ENCODE results near the gene ACO1. TPM values are rescaled to one million over a fixed set of nuclear protein-coding genes. Genes with fewer than 3 reads are reported as not detected.

The ACO1 gene
- total RNA-seq, 2 experiments from 2014 or later: 15.8 to 16.8 TPM

DNA sequence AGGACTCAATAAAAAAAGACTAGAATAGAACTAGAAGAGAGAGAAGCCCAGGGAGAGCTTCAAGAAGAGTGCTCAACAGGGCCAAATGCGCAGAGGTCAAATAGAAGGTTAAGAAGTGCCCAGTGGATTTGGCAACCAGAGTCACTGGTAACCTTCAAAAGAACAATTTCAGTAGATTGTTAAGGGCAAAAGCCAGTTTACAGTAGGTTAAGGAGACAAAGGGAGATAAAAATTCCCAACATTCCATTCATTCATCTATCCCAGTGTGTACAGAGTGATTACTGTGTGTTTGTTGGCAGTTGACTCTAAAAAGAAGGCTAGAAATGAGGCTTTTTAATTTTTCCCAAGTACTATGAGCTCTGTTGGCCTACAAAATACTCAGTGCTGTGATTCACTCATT is 72.1 kb downstream of the ACO1 start:
- CTCF ChIA-PET: interaction anchor here (1.5 kb wide), 1 partner anchor 116 kb away, joined by 4 read pairs; no protein-coding TSS in a partner anchor

DNA sequence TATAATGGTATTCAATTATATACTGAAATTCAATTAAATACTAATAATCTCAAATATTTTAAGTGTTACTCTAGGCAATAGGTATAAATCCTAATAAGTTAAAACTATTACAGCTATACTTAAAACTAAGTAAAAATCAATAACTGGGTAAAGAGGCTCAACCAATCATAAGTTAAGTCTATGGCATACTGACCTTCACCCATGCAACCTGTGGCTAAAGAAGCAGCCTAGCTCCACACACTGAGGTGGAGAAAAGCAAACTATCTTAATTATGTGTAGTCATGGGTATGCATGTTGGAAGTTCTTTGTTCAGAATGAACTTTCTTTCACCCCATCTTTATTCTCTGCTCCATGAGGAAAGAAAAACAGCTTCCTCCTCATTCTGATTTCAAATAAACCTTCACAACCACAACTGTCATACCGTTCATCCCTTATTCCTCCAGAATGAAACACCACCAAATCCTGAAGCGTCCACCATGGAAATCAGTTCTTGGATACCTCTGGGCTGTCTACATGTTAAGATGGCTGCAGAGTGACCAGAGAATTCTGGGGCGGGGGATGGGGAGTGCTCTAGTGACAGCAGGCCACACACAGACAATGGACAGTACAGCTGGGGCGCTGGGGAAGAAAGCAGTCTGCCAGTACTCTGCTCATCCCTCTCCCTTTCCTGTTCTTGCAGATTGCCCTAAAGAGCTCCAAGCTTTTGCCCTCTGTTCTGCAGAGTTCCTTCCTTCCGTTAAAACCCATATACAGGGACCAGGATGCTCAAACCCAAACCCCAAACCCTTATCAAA is 79.3 kb downstream of the ACO1 start:
- POLR2A ChIA-PET: no interaction called here
- CTCF ChIA-PET: no interaction called here

More for the DNA sequence above, 72.1 kb downstream of the ACO1 start:
- POLR2A ChIA-PET: no interaction called here

DNA sequence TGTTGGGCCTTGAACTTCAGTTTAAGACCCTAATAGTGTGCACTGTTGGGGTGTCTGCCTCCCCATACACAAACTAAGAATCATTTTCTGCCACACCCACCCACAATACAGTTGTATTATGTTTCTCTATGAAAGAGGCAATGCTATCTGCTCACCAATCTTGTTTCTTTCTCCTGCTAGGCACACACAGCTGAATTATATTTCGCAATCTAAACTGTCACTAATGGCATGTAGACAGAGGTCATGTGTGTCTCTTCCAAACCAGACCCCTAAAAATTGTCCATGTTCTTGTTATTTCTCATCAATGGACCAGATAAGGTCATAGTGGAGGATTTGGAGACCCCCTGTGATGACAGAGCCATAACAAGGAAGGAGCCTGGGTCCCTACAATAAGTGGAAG is 84.3 kb downstream of the ACO1 start:
- ChIA-PET POLR2A (no interaction called here), CTCF (interaction anchor here (1.6 kb wide), 1 partner anchor 8 kb away, joined by 4 read pairs; no protein-coding TSS in a partner anchor)

DNA sequence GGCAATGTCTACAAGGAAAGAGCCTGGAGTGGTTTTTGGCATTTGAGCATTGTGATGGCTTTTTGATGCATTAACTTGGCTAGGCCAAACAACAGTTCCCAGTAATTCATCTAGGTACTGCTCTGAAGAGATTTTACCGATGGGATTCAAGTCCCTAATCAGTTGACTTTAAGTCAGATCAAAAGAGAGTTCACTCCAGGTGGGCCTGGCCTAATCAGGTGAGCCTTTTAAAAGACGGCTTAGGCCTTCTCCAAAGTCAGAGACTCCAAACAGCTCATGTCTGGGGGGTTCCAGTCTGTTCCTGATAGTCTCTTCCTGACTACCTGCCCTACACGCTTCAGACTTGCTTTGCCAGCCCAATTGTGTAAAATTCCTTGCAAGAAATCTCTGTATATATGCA is 87.9 kb downstream of the ACO1 start:
- ChIA-PET CTCF (no interaction called here), POLR2A (no interaction called here)

DNA sequence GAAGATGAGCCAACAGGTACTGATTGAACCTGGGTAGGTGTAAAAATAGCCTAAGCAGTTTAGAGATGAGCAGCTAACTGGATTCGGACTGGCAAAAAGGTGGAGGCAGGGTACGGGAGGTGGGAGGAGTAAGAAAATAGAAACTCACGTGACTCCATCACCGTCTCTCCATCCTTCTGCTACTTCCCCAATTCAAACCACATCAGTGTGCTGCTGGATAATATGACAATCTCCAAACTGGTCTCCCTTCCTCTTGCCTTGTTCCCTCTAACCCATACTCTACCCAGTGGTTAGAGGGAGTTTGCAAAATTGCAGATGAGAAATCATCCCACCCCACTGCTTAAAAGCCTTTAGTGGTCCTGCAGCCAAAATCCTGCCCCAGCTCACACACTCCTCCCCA is 98.9 kb downstream of the ACO1 start:
- POLR2A ChIA-PET: no interaction called here
- CTCF ChIA-PET: no interaction called here

DNA sequence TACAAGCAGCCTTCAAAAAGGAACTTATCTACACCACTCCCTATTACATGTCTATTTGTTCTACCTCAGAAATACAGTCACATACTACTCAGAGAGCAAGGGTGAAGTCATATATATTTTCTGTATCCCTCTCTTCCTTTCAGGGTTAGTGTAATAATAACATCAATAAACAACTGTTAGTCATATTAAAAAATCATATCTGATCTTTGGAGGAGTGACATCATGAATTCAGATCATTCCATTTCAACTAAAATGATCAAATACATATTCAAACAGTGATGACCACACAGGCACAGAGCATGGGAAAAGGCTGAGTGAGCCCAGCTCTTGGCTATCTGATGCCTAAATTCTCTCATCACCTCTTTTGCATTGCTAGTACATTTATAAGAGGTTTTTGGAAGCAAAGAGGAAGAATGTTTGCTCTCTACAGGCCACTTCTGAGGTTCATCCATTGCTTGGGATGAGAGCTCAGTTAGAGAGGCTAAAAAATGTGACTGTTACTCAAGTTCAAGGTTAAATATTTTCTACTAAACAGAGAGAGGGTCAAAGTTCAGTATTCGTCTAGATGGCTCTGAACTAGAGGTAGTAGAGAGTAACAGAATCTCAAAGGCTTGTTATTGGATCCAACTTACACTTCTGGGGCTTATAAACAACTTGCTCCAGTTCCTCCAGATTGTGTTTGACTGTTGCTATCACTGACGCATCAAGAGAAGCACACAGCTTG is 102.6 kb downstream of the ACO1 start:
- ChIA-PET CTCF (no interaction called here), POLR2A (no interaction called here)

DNA sequence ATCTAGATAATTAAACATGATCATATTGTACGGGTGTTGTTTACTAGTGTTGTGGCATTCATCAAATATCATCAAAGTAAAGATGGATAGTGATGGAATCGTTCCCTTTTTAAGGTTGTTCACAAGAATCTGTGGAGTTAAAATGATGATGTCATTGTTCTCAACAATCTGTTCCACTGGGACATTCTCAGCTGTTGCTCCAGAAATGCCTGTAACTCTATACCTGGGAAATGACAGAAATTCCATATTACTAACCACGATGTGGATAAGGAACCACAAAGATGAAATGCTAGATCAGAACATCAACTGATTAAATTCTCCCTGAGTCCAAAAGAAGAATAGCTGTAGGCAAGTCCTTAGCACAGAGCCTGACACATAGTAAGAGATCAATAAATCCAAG is 103.5 kb downstream of the ACO1 start:
- ChIA-PET CTCF (no interaction called here), POLR2A (no interaction called here)

DNA sequence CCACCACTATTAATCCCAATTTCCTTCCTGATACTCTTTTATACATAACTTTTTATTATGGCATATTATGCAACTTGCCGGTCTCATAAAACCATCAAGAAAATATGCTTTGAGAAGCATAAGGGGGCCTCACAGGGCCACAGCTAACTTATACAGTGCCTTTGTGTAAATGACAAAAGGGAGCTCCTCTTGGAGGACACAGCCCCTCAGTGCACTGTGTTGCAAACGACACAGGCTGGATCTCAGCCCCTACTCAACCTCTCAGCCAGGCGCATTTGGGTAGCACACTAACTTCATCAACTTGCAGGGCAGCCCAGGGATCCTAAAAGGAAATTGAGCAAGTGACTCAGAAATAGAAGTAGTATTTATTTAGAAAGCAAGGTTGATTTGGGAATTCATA is 106.2 kb downstream of the ACO1 start:
- POLR2A ChIA-PET: no interaction called here
- CTCF ChIA-PET: no interaction called here

DNA sequence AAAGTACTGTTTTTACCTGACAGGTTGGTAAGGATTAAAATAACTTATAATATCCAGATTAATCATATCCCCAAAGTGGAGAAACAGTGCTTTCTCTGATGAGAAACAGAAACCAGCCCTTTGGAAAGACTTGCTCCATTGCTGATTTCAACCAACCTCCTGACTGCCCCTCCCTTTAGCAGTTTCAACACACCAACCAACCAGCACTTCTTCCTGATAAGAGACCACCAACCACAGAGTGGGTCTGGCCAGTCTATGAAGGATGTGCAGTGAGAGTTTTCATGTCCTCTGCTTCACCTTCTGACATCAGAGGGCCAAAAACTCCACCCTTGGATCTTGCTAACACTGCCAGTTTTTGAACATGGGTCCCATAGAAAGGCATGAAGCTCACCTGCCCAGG is 113.5 kb downstream of the ACO1 start:
- POLR2A ChIA-PET: no interaction called here
- CTCF ChIA-PET: interaction anchor here (1.0 kb wide), 1 partner anchor 74 kb away, joined by 5 read pairs; no protein-coding TSS in a partner anchor

DNA sequence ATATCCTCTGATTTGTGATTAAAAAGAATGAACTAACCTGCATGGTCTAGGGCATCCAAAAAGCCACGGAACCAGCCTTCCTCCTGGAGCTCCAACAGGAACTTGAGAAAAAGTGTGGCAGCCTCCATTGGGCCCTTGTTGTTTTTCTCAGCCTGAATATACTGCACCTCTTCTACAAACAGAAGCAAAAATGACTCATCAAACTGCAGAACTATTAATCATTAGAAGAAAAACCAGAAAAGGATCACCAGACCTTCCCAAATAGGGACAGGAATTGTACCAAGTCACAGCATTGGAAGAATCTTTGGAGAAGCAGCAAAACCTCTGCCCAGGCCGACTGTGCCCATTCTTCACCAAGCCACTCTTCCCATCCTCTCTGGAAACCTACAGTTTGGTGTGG is 116.3 kb downstream of the ACO1 start:
- ChIA-PET POLR2A (no interaction called here), CTCF (no interaction called here)

DNA sequence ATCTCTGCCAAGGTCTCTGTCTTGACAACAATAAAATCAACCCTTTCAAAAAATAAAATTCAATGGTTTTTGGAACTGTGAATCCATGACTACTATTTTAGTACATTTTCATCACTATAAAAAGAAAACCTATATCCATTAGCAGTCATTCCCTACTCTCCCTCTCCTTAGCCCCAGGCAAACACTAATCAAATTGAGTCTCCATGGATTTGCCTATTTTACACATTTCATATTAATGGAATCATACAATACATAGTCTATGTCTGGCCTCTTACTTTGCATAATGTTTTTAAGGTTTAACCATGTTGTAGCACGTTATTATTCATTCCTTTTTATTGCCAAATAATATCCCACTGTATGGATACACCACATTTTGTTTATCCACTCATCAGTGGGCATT is 117.4 kb downstream of the ACO1 start:
- POLR2A ChIA-PET: no interaction called here
- CTCF ChIA-PET: no interaction called here

DNA sequence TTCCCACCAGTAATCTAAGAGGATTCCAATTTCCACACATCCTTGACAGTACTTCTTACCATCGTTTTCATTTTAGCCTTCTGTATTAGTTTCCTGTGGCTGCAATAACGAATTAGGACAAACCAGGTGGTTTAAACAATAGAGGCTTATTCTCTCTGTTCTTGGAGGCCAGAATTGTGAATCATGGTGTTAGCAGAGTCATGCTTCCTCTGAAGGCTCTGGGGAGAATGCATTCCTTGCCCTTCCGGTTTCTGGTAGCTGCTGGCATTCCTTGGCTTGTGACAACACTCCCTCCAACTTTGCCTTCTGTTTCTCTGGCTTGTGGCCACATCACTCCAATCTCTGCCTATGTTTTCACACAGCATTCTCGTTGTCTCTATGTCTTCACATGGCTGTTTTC is 118.0 kb downstream of the ACO1 start:
- ChIA-PET CTCF (no interaction called here), POLR2A (no interaction called here)

DNA sequence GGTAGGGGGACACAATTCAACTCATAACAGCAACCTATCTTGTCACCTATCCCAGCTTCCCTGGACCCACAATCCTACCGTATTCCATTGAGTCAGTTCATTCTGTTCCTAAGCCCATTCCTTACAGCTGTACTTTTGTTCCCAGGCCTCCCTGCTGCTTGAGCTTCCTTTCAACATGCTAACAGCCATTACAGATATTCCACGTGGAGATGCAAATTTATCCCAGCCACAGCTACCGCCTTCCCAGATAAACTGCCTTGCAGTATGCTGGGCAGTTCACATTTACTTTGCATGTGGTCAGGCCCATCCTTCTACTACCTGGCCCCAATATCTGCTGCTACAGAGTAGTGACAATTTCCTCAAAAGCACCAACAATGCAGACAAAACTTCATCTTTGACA is 118.6 kb downstream of the ACO1 start:
- CTCF ChIA-PET: no interaction called here
- POLR2A ChIA-PET: no interaction called here

Other genes with a start within 250 kb of the ACO1 start
- gene RIGI, start 141.6 kb downstream of the ACO1 start, total RNA-seq: 1 to 10 TPM; 4.2 TPM
- gene SMIM27, start 167.7 kb downstream of the ACO1 start, total RNA-seq: 10 to 100 TPM; 14.8 to 18.4 TPM
- gene TOPORS, start 167.9 kb downstream of the ACO1 start, total RNA-seq: 10 to 100 TPM; 16.3 to 16.8 TPM
- gene NDUFB6, start 188.5 kb downstream of the ACO1 start, total RNA-seq: 10 to 100 TPM; 57.8 to 59.9 TPM

Measured in activated CD8-positive, alpha-beta memory T cell treated with anti-CD3 and anti-CD28 coated beads for 36 hours (primary cell).